ENCODE data around the gene ATP11B.
"Not testable (repeated sequence)": the region's sequence is repeated elsewhere in the genome, so short reads cannot be mapped to it uniquely, and the experiment has no call there.

ATP11B gene

GRCh38 chr3:182797876-182798275, 4.6 kb downstream of the ATP11B start:
- peaks cover 4% of the 10 kb centered on the region; the same call in 1 of the 2 replicates for H3K36me3 ChIP-seq (ENCODE audit: insufficient read depth, low read length)
- no peak overlapping the region for H3K27ac ChIP-seq
- no peak overlapping the region for H3K4me3 ChIP-seq
- H3K9ac ChIP-seq (ENCODE audit: insufficient read length), result no peak overlapping the region
- no peak for DNase-seq (ENCODE audit: low read depth, low spot score)
- H3K9me3 ChIP-seq (ENCODE audit: low read depth, low read length), result no peaks in the 10 kb centered on the region
- TF ChIP-seq FOXP2 (optimal IDR thresholded peaks at IDR 0.05; ENCODE audit: control extremely low read depth, extremely low read length, insufficient read depth), result no peak
- no peak for TF ChIP-seq EZH2 (IDR thresholded peaks at IDR 0.05)
- no peak for TF ChIP-seq POLR2AphosphoS5 (IDR thresholded peaks at IDR 0.05; ENCODE audit: borderline replicate concordance, low read depth, low read length)

GRCh38 chr3:182799143-182799542, 5.8 kb downstream of the ATP11B start:
- not testable (repeated sequence) for H3K36me3 ChIP-seq (ENCODE audit: insufficient read depth, low read length); H3K27ac ChIP-seq; DNase-seq (ENCODE audit: low read depth, low spot score); H3K9me3 ChIP-seq (ENCODE audit: low read depth, low read length); H3K4me3 ChIP-seq; H3K9ac ChIP-seq (ENCODE audit: insufficient read length)

GRCh38 chr3:182800508-182800907, 7.2 kb downstream of the ATP11B start:
- DNase-seq (ENCODE audit: low read depth, low spot score), result no peak
- no peak for TF ChIP-seq EZH2 (IDR thresholded peaks at IDR 0.05)
- no peak for TF ChIP-seq FOXP2 (optimal IDR thresholded peaks at IDR 0.05; ENCODE audit: control extremely low read depth, extremely low read length, insufficient read depth)
- TF ChIP-seq POLR2AphosphoS5 (IDR thresholded peaks at IDR 0.05; ENCODE audit: borderline replicate concordance, low read depth, low read length), result no peak
- Histone ChIP-seq H3K27ac (no peak overlapping the region), H3K4me3 (no peak overlapping the region), H3K9me3 (ENCODE audit: low read depth, low read length) (no peaks in the 10 kb centered on the region), H3K9ac (ENCODE audit: insufficient read length) (no peak overlapping the region), H3K36me3 (ENCODE audit: insufficient read depth, low read length) (peaks cover 4% of the 10 kb centered on the region; the same call in 1 of the 2 replicates)

- no peak for DNase-seq (ENCODE audit: low read depth, low spot score)
- no peaks in the 10 kb centered on the region for H3K36me3 ChIP-seq (ENCODE audit: insufficient read depth, low read length)
- H3K9me3 ChIP-seq (ENCODE audit: low read depth, low read length), result no peaks in the 10 kb centered on the region
- no peak overlapping the region for H3K4me3 ChIP-seq
- H3K9ac ChIP-seq (ENCODE audit: insufficient read length), result no peak overlapping the region
- peak overlapping the region; percentile 22 for H3K27ac ChIP-seq
- TF ChIP-seq FOXP2 (optimal IDR thresholded peaks at IDR 0.05; ENCODE audit: control extremely low read depth, extremely low read length, insufficient read depth), result no peak
Observed at GRCh38 chr3:182802413-182803390, 9.4 kb downstream of the ATP11B start.

GRCh38 chr3:182803596-182803995, 10.3 kb downstream of the ATP11B start:
- H3K9ac ChIP-seq (ENCODE audit: insufficient read length), result no peak overlapping the region
- no peaks in the 10 kb centered on the region for H3K36me3 ChIP-seq (ENCODE audit: insufficient read depth, low read length)
- H3K27ac ChIP-seq, result no peak overlapping the region
- no peak for DNase-seq (ENCODE audit: low read depth, low spot score)
- no peaks in the 10 kb centered on the region for H3K9me3 ChIP-seq (ENCODE audit: low read depth, low read length)
- TF ChIP-seq EZH2 (IDR thresholded peaks at IDR 0.05), result no peak
- H3K4me3 ChIP-seq, result no peak overlapping the region

- TF ChIP-seq POLR2AphosphoS5 (IDR thresholded peaks at IDR 0.05; ENCODE audit: borderline replicate concordance, low read depth, low read length), result no peak
- TF ChIP-seq EZH2 (IDR thresholded peaks at IDR 0.05), result no peak
- TF ChIP-seq FOXP2 (optimal IDR thresholded peaks at IDR 0.05; ENCODE audit: control extremely low read depth, extremely low read length, insufficient read depth), result no peak
- H3K9me3 ChIP-seq (ENCODE audit: low read depth, low read length), result no peaks in the 10 kb centered on the region
- no peak for DNase-seq (ENCODE audit: low read depth, low spot score)
Observed at GRCh38 chr3:182807061-182807460, 13.8 kb downstream of the ATP11B start.

GRCh38 chr3:182808041-182808770, 14.9 kb downstream of the ATP11B start:
- no peak overlapping the region for H3K9ac ChIP-seq (ENCODE audit: insufficient read length)
- H3K27ac ChIP-seq, result peak overlapping the region; percentile 2; the same call in 1 of the 2 replicates
- no peak for DNase-seq (ENCODE audit: low read depth, low spot score)
- no peaks in the 10 kb centered on the region; the same call in 1 of the 2 replicates for H3K36me3 ChIP-seq (ENCODE audit: insufficient read depth, low read length)
- TF ChIP-seq FOXP2 (optimal IDR thresholded peaks at IDR 0.05; ENCODE audit: control extremely low read depth, extremely low read length, insufficient read depth) (no peak), POLR2AphosphoS5 (IDR thresholded peaks at IDR 0.05; ENCODE audit: borderline replicate concordance, low read depth, low read length) (no peak), EZH2 (IDR thresholded peaks at IDR 0.05) (no peak)
- H3K4me3 ChIP-seq, result no peak overlapping the region
- H3K9me3 ChIP-seq (ENCODE audit: low read depth, low read length), result no peaks in the 10 kb centered on the region

More at GRCh38 chr3:182807061-182807460, 13.8 kb downstream of the ATP11B start:
- no peaks in the 10 kb centered on the region for H3K36me3 ChIP-seq (ENCODE audit: insufficient read depth, low read length)
- H3K9ac ChIP-seq (ENCODE audit: insufficient read length), result no peak overlapping the region
- peak overlapping the region; percentile 4; the same call in 1 of the 2 replicates for H3K27ac ChIP-seq
- no peak overlapping the region for H3K4me3 ChIP-seq

- DNase-seq (ENCODE audit: low read depth, low spot score), result peak; percentile 44
- H3K36me3 ChIP-seq (ENCODE audit: insufficient read depth, low read length), result no peaks in the 10 kb centered on the region; the same call in 1 of the 2 replicates
- TF ChIP-seq EZH2 (IDR thresholded peaks at IDR 0.05), result no peak
- no peak for TF ChIP-seq POLR2AphosphoS5 (IDR thresholded peaks at IDR 0.05; ENCODE audit: borderline replicate concordance, low read depth, low read length)
- TF ChIP-seq FOXP2 (optimal IDR thresholded peaks at IDR 0.05; ENCODE audit: control extremely low read depth, extremely low read length, insufficient read depth), result no peak
- peak overlapping the region; percentile 37; the same call in 1 of the 2 replicates for H3K27ac ChIP-seq
- H3K9me3 ChIP-seq (ENCODE audit: low read depth, low read length), result no peaks in the 10 kb centered on the region
- H3K9ac ChIP-seq (ENCODE audit: insufficient read length), result no peak overlapping the region
- H3K4me3 ChIP-seq, result no peak overlapping the region
Observed at GRCh38 chr3:182809531-182809930, 16.2 kb downstream of the ATP11B start.
